NK-92 treated with Interleukin-12 subunit alpha and Interleukin-12 subunit beta, amount 100 ng/mL, for 24 hours (cell line): Measurements from ENCODE around the gene RIPPLY2.

ENCODE experiments used
- DNase-seq: peaks from one replicate; lab custom pipeline; 2025; lab: John Stamatoyannopoulos, UW

The RIPPLY2 gene

DNA sequence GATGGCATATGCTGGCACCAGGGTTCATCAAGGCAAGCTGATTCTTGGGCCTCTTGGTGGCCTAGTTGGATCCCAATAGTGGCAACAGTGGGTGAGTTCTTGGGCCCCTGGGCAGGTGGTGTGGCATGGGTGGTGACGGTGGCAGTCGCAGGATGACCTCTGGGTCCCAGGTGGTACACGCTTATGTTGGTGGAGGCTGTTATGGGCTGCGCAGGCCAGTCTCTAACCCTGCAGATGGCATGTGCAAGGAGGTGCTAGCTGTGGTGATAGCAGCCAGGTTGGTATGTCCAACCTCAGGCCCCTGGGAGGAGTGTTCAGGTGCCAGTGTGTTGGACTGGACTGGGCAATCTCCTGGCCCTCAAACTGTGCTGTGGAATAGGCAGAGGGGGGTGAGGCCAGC is 52.5 kb downstream of the RIPPLY2 start:
- DNase-seq: no peak
